Measurements from ENCODE around the gene CSMD2. TPM values are rescaled to one million over a fixed set of nuclear protein-coding genes. Genes with fewer than 3 reads are reported as not detected.

Gene CSMD2
- total and polyA plus RNA-seq, 7 donors = 0.02 to 0.32 (median 0.10) TPM

GRCh38 chr1:33971018-33971710 is 193.9 kb downstream of the CSMD2 start:
- DNase-seq = no peak
- ATAC-seq = peak in 1 of 4 donors; percentile 14
- no peak for TF ChIP-seq CTCF (IDR thresholded peaks at IDR 0.05)
- intact Hi-C loops (cut with DNase I) = no loop called here
- H3K4me3 ChIP-seq = no peak overlapping the region
- no peaks in the 10 kb centered on the region for H3K4me1 ChIP-seq
- no peaks in the 10 kb centered on the region for H3K36me3 ChIP-seq (ENCODE audit: insufficient read depth in 1 of 2, low read depth in 1 of 2)
- H3K27ac ChIP-seq = no peak overlapping the region
- H3K9me3 ChIP-seq = no peaks in the 10 kb centered on the region
- 58 to 61% (median 60%) methylated on average over 17 of the region's 17 CpGs for WGBS, 3 donors
- peaks cover 0 to 2% (median 0%) of the 10 kb centered on the region in 3 donors for H3K27me3 ChIP-seq (ENCODE audit: insufficient read depth in 3 of 3, low read length in 2 of 3)

DNA sequence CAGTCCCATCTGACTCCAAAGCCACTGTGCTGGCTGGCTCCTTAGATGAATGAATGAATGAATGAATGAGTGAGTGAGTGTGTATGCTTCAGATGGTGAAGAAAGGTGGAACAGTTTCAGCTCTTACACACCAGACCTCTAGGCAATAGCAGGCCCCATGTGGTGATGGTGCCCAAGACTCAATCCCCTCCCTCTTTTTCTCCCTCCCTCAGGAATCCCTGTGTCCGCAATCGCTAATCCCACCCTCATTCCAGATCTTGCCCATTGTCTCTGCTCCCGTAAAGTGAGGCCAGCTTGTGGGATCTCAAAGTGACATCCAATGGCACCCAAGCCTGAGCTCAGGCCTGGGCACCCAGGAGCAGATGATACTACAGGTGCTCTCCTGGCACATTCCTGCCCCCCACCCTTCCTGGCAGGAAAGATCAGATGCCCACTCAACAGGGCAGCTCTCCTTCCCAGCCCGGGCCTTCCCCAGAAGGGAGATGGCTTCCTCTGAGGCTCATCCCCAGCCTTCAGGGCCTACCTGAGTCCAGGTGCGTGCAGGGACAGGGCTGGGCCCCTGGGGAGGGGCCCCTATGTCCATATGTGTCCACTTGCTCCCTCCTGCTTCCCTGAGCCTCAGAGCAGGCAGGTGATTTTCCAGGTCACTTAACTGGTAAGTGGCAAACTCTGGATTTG is 194.7 kb downstream of the CSMD2 start:
- Histone ChIP-seq H3K9me3 (no peaks in the 10 kb centered on the region), H3K27me3 (ENCODE audit: insufficient read depth in 3 of 3, low read length in 2 of 3) (peaks cover 0 to 2% (median 0%) of the 10 kb centered on the region in 3 donors), H3K36me3 (ENCODE audit: insufficient read depth in 1 of 2, low read depth in 1 of 2) (no peaks in the 10 kb centered on the region), H3K4me1 (no peaks in the 10 kb centered on the region), H3K4me3 (no peak overlapping the region), H3K27ac (no peak overlapping the region)
- no peak for DNase-seq
- no peak for ATAC-seq
- 77 to 86% (median 86%) methylated on average over 5 of the region's 5 CpGs for WGBS, 3 donors
- no peak for TF ChIP-seq CTCF (IDR thresholded peaks at IDR 0.05)
- intact Hi-C loops (cut with DNase I) = no loop called here

DNA sequence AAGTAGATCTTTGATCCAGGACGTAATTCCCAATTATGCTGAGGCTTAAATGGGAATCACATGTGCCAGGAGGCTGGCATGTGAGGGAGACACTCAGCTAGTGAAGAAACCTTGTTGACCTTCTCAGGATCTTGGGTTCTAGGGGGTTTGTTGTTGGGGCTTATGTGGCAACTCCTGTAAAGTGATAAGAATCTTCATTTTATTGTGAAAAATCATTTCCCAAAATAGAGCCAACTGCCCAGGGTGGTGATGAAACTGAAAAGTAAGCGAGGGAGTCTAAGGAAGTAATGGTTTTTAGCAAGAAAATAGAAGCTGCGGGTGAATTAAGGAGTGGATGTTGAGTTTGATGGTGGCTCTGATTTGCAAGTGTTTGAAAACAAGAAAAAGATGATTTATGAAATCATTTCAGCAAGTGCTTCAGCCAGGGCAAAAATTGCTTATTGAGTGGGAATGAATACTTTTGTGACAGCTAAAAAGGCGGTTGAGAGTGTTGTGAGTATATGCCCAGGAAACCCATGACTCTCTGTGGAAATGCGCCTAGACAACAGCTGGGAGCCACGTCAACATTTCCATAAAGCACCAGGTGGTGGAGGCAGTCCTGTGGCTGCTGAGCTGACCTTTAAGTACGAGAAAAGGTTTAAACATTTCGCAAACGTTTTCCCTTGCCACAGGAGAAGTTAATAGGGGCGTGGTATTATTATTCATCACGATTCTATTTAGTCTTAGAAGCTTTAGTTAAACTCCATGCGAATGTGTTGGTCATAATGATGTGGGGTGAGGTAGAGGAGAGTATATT is 198.5 kb downstream of the CSMD2 start:
- peaks cover 0 to 4% (median 2%) of the 10 kb centered on the region in 3 donors for H3K27me3 ChIP-seq (ENCODE audit: insufficient read depth in 3 of 3, low read length in 2 of 3)
- intact Hi-C loops (cut with DNase I) = no loop called here
- ATAC-seq (peak in 2 of 4 donors; percentile 74 to 75), DNase-seq (peak in 1 of 2 donors; percentile 20)
- H3K36me3 ChIP-seq (ENCODE audit: insufficient read depth in 1 of 2, low read depth in 1 of 2) = no peaks in the 10 kb centered on the region
- H3K27ac ChIP-seq = no peak overlapping the region
- no peak overlapping the region for H3K4me3 ChIP-seq
- WGBS, 3 donors = 41 to 49% (median 44%) methylated on average over 12 of the region's 12 CpGs
- no peaks in the 10 kb centered on the region for H3K4me1 ChIP-seq
- no peak for TF ChIP-seq CTCF (IDR thresholded peaks at IDR 0.05)
- H3K9me3 ChIP-seq = no peaks in the 10 kb centered on the region

GRCh38 chr1:33965086-33965485 is 199.9 kb downstream of the CSMD2 start:
- peaks cover 0 to 4% (median 0%) of the 10 kb centered on the region in 3 donors for H3K27me3 ChIP-seq (ENCODE audit: insufficient read depth in 3 of 3, low read length in 2 of 3)
- H3K36me3 ChIP-seq (ENCODE audit: insufficient read depth in 1 of 2, low read depth in 1 of 2) = no peaks in the 10 kb centered on the region
- H3K27ac ChIP-seq = no peak overlapping the region
- intact Hi-C loops (cut with DNase I) = no loop called here
- DNase-seq (no peak), ATAC-seq (no peak)
- H3K9me3 ChIP-seq = no peaks in the 10 kb centered on the region
- no peak overlapping the region for H3K4me3 ChIP-seq
- 76 to 82% (median 82%) methylated on average over 3 of the region's 3 CpGs for WGBS, 3 donors
- no peaks in the 10 kb centered on the region for H3K4me1 ChIP-seq
- TF ChIP-seq CTCF (IDR thresholded peaks at IDR 0.05) = no peak

All from psoas muscle (tissue), 8 donors.